Natural killer cell (primary cell): Measurements from ENCODE around the gene ZFYVE16. TPM values are rescaled to one million over a fixed set of nuclear protein-coding genes. Genes with fewer than 3 reads are reported as not detected.
A peak's percentile ranks its signal among the peaks of the same experiment; 100 is the strongest.
"Not testable (repeated sequence)": the region's sequence is repeated elsewhere in the genome, so short reads cannot be mapped to it uniquely, and the experiment has no call there.

Experiments used
- ATAC-seq, 3 donors: fragments of 150-1000 bp in 2 of 3; fragments of 200-7000 bp in 1 of 3; cut with Tn5 transposase; 1 replicate in 1 of 3; 2 replicates in 2 of 3; pipeline ENCODE4 v1.10.0; 2021; ENCODE audit warnings: mild to moderate bottlenecking in 2 of 3, moderate library complexity in 2 of 3
- DNase-seq, 2 donors: peaks; one replicate each; pipeline versions ENCODE4 v3.0.0 to v3.0.0-alpha.2; 2013 to 2021; ENCODE audit warnings: mixed read lengths in 1 of 2
- H3K27ac ChIP-seq: one replicate; pipeline ENCODE4 v1.5.1; 2013; ENCODE audit warnings: mild to moderate bottlenecking, low read length
- H3K27me3 ChIP-seq: one replicate; pipeline ENCODE4 v1.6.1; 2013; ENCODE audit warnings: low read length; ENCODE audit not compliant: control insufficient read depth, insufficient read depth
- H3K36me3 ChIP-seq: one replicate; pipeline ENCODE4 v1.6.1; 2013; ENCODE audit warnings: low read length; ENCODE audit not compliant: control insufficient read depth, insufficient read depth
- H3K4me1 ChIP-seq: one replicate; pipeline ENCODE4 v1.6.1; 2013; ENCODE audit warnings: low read length; ENCODE audit not compliant: control insufficient read depth, insufficient read depth
- H3K4me3 ChIP-seq: one replicate; pipeline ENCODE4 v1.5.1; 2013; ENCODE audit warnings: low read length
- H3K9me3 ChIP-seq: one replicate; pipeline ENCODE4 v1.6.1; 2013; ENCODE audit warnings: low read length; ENCODE audit not compliant: control insufficient read depth, insufficient read depth
- H3K27ac Mint-ChIP-seq, 2 donors: one replicate each; pipeline ENCODE4 v1.8.0; 2022; ENCODE audit warnings: mild to moderate bottlenecking in 2 of 2, mixed read lengths in 2 of 2, moderate library complexity in 1 of 2
- H3K27me3 Mint-ChIP-seq, 2 donors: one replicate each; pipeline ENCODE4 v1.8.0; 2022; ENCODE audit warnings: low read depth in 2 of 2, mixed read lengths in 2 of 2
- H3K36me3 Mint-ChIP-seq: one replicate; pipeline ENCODE4 v1.8.0; 2022; ENCODE audit warnings: mixed read lengths
- H3K4me1 Mint-ChIP-seq, 2 donors: one replicate each; pipeline ENCODE4 v1.8.0; 2022; ENCODE audit warnings: mixed read lengths in 2 of 2
- H3K4me3 Mint-ChIP-seq: one replicate; pipeline ENCODE4 v1.8.0; 2022; ENCODE audit warnings: mild to moderate bottlenecking, moderate library complexity, mixed read lengths
- H3K9me3 Mint-ChIP-seq, 2 donors: one replicate each; pipeline ENCODE4 v1.8.0; 2022; ENCODE audit warnings: mixed read lengths in 2 of 2
- WGBS: methylation state at CpG from one replicate; pipeline ENCODE4 v1.1.7; 2013; ENCODE audit warnings: missing lambda C conversion rate; ENCODE audit not compliant: insufficient coverage; 5-methylcytosine and 5-hydroxymethylcytosine counted together
- intact Hi-C: fragments of 100-400 bp; cut with micrococcal nuclease; formaldehyde crosslinking; loops from one replicate; pipeline ENCODE4 v1.14.2; 2022
- total RNA-seq, 4 donors: library from RNA; stranded (reverse); fragments of 120-200 nt in 1 of 4; gene quantifications; one replicate each; pipeline versions ENCODE4 v1.2.3 to v1.2.4, GENCODE V29; 2013 to 2022
- TF ChIP-seq, protein P1 (sequence below): fragments of 200-600 bp; IDR thresholded peaks from one replicate; pipeline ENCODE4 v1.8.0; 2022; ENCODE audit warnings: antibody characterized with exemption

The ZFYVE16 gene
- total RNA-seq, 3 donors from 2014 or later (not counting 1 experiment from before 2014, with no cell fraction given), result 24.4 to 36.6 (median 30.1) TPM

- Mint-ChIP-seq H3K36me3 (no peaks in the 10 kb centered on the region), H3K9me3 (no peaks in the 10 kb centered on the region), H3K27me3 (peaks cover 0 to 12% of the 10 kb centered on the region in 2 donors), H3K27ac (no peak overlapping the region), H3K4me1 (no peaks in the 10 kb centered on the region), H3K4me3 (no peak overlapping the region)
- H3K4me1 ChIP-seq, result no peaks in the 10 kb centered on the region
- ATAC-seq (peak; percentile 47 to 91 (median 64)), DNase-seq (peak in 1 of 2 donors; percentile 19)
- no peaks in the 10 kb centered on the region for H3K27me3 ChIP-seq
- no peak overlapping the region for H3K4me3 ChIP-seq
- 62% methylated on average over 1 of the region's 1 CpG for WGBS
- H3K36me3 ChIP-seq, result no peaks in the 10 kb centered on the region
- TF ChIP-seq, protein P1, sequence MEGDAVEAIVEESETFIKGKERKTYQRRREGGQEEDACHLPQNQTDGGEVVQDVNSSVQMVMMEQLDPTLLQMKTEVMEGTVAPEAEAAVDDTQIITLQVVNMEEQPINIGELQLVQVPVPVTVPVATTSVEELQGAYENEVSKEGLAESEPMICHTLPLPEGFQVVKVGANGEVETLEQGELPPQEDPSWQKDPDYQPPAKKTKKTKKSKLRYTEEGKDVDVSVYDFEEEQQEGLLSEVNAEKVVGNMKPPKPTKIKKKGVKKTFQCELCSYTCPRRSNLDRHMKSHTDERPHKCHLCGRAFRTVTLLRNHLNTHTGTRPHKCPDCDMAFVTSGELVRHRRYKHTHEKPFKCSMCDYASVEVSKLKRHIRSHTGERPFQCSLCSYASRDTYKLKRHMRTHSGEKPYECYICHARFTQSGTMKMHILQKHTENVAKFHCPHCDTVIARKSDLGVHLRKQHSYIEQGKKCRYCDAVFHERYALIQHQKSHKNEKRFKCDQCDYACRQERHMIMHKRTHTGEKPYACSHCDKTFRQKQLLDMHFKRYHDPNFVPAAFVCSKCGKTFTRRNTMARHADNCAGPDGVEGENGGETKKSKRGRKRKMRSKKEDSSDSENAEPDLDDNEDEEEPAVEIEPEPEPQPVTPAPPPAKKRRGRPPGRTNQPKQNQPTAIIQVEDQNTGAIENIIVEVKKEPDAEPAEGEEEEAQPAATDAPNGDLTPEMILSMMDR, result no peak
- intact Hi-C loops, result loop anchor here (10.0 kb wide), 1 partner anchor 775 kb away; no protein-coding TSS in a partner anchor
- no peak overlapping the region for H3K27ac ChIP-seq
- H3K9me3 ChIP-seq, result no peaks in the 10 kb centered on the region
Observed at GRCh38 chr5:80399526-80400239, 8.2 kb upstream of the ZFYVE16 start.

DNA sequence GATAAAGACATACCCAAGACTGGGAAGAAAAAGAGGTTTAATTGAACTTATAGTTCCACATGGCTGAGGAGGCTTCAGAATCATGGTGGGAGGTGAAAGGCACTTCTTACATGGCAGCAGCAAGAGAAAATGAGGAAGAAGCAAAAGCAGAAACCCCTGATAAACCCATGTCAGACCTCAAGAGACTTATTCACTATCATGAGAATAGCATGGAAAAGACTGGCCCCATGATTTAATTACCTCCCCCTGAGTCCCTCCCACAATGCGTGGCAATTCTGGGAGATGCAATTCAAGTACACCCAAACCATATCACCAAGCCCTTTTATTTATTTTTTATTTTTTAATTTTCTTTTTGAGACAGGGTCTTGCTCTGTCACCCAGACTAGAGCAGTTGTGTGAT, 7.5 kb upstream of the ZFYVE16 start:
- H3K27me3 ChIP-seq, H3K4me3 ChIP-seq, H3K27ac ChIP-seq, H3K4me3 Mint-ChIP-seq, H3K4me1 ChIP-seq, H3K36me3 ChIP-seq, H3K4me1 Mint-ChIP-seq, H3K9me3 ChIP-seq, H3K36me3 Mint-ChIP-seq, ATAC-seq, H3K27me3 Mint-ChIP-seq, H3K27ac Mint-ChIP-seq, H3K9me3 Mint-ChIP-seq, DNase-seq: not testable (repeated sequence)
- intact Hi-C loops, result loop anchor here (10.0 kb wide), 1 partner anchor 776 kb away; no protein-coding TSS in a partner anchor
- WGBS, result 100% methylated on average over 1 of the region's 1 CpG

DNA sequence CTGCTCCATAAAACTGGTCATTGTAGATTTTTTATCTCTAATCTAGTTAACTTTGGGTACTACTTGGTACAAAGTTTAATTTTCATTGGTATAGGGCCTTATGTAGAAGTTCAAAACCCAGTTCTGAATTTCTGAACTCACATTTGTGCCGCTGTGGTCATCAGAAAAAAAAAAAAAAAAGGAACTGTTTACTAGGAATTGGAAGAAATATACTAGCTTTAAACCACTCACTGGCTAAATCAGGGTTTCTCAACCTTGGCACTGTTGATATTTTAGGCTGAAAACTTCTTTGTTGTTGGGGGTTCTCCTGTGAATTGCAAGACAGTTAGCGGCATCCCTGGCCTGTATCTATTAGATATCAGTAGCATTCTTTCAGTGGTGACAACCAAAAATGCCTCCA, 4.1 kb upstream of the ZFYVE16 start:
- H3K4me1 Mint-ChIP-seq, result peaks cover 13% of the 10 kb centered on the region in 2 donors
- Histone ChIP-seq H3K4me1 (peaks cover 11% of the 10 kb centered on the region), H3K27ac (no peak overlapping the region), H3K9me3 (no peaks in the 10 kb centered on the region), H3K27me3 (no peaks in the 10 kb centered on the region), H3K36me3 (no peaks in the 10 kb centered on the region), H3K4me3 (no peak overlapping the region)
- TF ChIP-seq, protein P1, result no peak
- no peaks in the 10 kb centered on the region for H3K36me3 Mint-ChIP-seq
- no peak overlapping the region for H3K27ac Mint-ChIP-seq
- H3K27me3 Mint-ChIP-seq, result no peaks in the 10 kb centered on the region
- no peak overlapping the region for H3K4me3 Mint-ChIP-seq
- ATAC-seq (no peak), DNase-seq (no peak)
- intact Hi-C loops, result loop anchor here (10.0 kb wide), 1 partner anchor 779 kb away; no protein-coding TSS in a partner anchor
- WGBS, result 57% methylated on average over 1 of the region's 2 CpGs
- no peaks in the 10 kb centered on the region for H3K9me3 Mint-ChIP-seq

- Histone ChIP-seq H3K4me3 (peak overlapping the region; percentile 75), H3K4me1 (peaks cover 11% of the 10 kb centered on the region), H3K27ac (peak overlapping the region; percentile 97), H3K36me3 (no peaks in the 10 kb centered on the region), H3K9me3 (no peaks in the 10 kb centered on the region), H3K27me3 (no peaks in the 10 kb centered on the region)
- DNase-seq (peak in 1 of 2 donors; percentile 16), ATAC-seq (no peak)
- Mint-ChIP-seq H3K27me3 (no peaks in the 10 kb centered on the region), H3K4me1 (peaks cover 24 to 31% of the 10 kb centered on the region in 2 donors), H3K4me3 (peak overlapping the region; percentile 92), H3K36me3 (no peaks in the 10 kb centered on the region), H3K27ac (peak overlapping the region; percentile 98 to 99), H3K9me3 (no peaks in the 10 kb centered on the region)
- intact Hi-C loops, result loop anchor here (5.0 to 10.0 kb wide), 3 partner anchors 150 to 1170 kb away; partner anchors contain the start of genes JMY and SERINC5
- whole genome bisulfite sequencing, result 15% methylated on average over 28 of the region's 31 CpGs
- TF ChIP-seq, protein P1, result no peak
Observed at GRCh38 chr5:80406980-80407734, 707 bp upstream of the ZFYVE16 start.
